ENCODE results near the gene CNNM4.
"Not testable (repeated sequence)": the region's sequence is repeated elsewhere in the genome, so short reads cannot be mapped to it uniquely, and the experiment has no call there.

CNNM4 gene

DNA sequence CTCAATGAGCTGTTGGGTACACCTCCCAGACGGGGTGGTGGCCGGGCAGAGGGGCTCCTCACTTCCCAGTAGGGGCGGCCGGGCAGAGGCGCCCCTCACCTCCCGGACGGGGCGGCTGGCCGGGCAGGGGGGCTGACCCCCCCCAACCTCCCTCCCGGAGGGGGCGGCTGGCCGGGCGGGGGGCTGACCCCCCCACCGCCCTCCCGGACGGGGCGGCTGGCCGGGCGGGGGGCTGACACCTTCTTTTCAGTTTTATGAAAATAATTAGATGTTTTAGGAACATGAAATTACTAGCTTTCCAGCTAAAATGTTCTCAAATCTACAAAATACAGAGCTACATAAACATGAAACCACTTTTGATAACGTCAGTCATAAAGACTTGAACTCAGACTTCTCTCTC is 45.2 kb downstream of the CNNM4 start:
- not testable (repeated sequence) for H3K4me3 Mint-ChIP-seq; H3K4me1 Mint-ChIP-seq (ENCODE audit: low read depth); H3K27me3 Mint-ChIP-seq; H3K27ac Mint-ChIP-seq; H3K9me3 Mint-ChIP-seq
- peaks cover 41% of the 10 kb centered on the region for H3K36me3 Mint-ChIP-seq (ENCODE audit: low read depth)
- intact Hi-C loops (cut with micrococcal nuclease): loop anchor here (10.0 kb wide), 1 partner anchor 201 kb away; no protein-coding TSS in a partner anchor

GRCh38 chr2:96806468-96807126 is 45.9 kb downstream of the CNNM4 start:
- intact Hi-C loops (cut with micrococcal nuclease): loop anchor here (10.0 kb wide), 1 partner anchor 202 kb away; no protein-coding TSS in a partner anchor
- Mint-ChIP-seq H3K9me3 (no peaks in the 10 kb centered on the region), H3K4me3 (no peak overlapping the region), H3K27me3 (no peaks in the 10 kb centered on the region), H3K27ac (no peak overlapping the region), H3K36me3 (ENCODE audit: low read depth) (peaks cover 45% of the 10 kb centered on the region), H3K4me1 (ENCODE audit: low read depth) (no peaks in the 10 kb centered on the region)

DNA sequence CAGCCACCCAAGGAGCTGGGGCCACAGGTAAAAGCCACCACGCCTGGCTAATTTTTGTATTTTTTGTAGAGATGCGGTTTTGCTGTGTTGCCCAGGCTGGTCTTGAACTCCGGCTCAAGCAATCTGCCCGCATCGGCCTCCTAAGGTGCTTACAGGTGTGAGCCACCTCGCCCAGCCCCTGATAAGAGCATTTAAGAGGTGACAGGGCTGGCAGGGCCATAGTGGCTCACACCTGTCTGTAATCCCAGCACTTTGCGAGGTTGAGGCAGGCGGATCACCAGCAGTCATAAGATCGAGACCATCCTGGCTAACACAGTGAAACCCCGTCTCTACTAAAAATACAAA is 46.4 kb downstream of the CNNM4 start:
- Mint-ChIP-seq H3K4me3 (no peak overlapping the region), H3K27ac (no peak overlapping the region), H3K36me3 (ENCODE audit: low read depth) (peaks cover 46% of the 10 kb centered on the region)

DNA sequence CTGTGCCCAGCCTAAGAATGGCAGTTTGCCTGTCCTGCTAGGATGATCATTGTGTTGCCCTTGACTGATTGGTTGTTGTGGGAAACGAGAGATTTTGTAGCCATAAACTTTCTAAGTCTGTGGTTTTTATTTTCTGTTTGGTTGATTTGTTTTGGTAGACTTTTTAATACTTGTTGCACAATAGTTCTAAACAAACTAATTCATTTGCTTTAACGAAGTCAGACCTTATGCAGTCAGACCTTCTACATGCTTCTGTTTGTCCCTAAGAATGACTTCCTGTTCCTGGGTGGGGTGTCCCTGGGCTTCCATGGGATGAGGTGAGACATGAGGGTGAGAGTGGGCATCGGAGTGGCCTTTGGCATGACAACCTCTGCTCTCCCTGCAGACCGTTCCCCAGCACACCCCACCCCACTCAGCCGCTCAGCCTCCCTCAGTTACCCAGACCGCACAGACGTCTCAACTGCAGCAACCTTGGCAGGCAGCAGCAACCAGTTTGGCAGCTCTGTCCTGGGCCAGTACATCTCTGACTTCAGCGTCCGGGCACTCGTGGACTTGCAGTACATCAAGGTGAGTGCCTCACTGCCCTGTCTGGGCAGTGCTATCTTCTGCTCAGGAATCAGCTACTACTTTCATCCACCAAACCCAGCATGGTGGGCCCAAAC is 47.6 kb downstream of the CNNM4 start:
- Mint-ChIP-seq H3K27ac (no peak overlapping the region), H3K4me3 (no peak overlapping the region), H3K9me3 (no peaks in the 10 kb centered on the region), H3K36me3 (ENCODE audit: low read depth) (peaks cover 56% of the 10 kb centered on the region), H3K4me1 (ENCODE audit: low read depth) (no peaks in the 10 kb centered on the region), H3K27me3 (no peaks in the 10 kb centered on the region)
- intact Hi-C loops (cut with micrococcal nuclease): loop anchor here (10.0 kb wide), 1 partner anchor 204 kb away; no protein-coding TSS in a partner anchor

More for the DNA sequence above, 46.4 kb downstream of the CNNM4 start:
- intact Hi-C loops (cut with micrococcal nuclease): loop anchor here (10.0 kb wide), 1 partner anchor 202 kb away; no protein-coding TSS in a partner anchor
- Mint-ChIP-seq H3K27me3 (no peaks in the 10 kb centered on the region), H3K9me3 (no peaks in the 10 kb centered on the region), H3K4me1 (ENCODE audit: low read depth) (no peaks in the 10 kb centered on the region)

- intact Hi-C loops (cut with micrococcal nuclease): loop anchor here (10.0 kb wide), 1 partner anchor 205 kb away; no protein-coding TSS in a partner anchor
- no peak overlapping the region for H3K4me3 Mint-ChIP-seq
- no peaks in the 10 kb centered on the region for H3K9me3 Mint-ChIP-seq
- no peak overlapping the region for H3K27ac Mint-ChIP-seq
- H3K27me3 Mint-ChIP-seq: no peaks in the 10 kb centered on the region
- peaks cover 56% of the 10 kb centered on the region for H3K36me3 Mint-ChIP-seq (ENCODE audit: low read depth)
- H3K4me1 Mint-ChIP-seq (ENCODE audit: low read depth): no peaks in the 10 kb centered on the region
These were observed 48.6 kb downstream of the CNNM4 start for GRCh38 chr2:96809216-96809882.

DNA sequence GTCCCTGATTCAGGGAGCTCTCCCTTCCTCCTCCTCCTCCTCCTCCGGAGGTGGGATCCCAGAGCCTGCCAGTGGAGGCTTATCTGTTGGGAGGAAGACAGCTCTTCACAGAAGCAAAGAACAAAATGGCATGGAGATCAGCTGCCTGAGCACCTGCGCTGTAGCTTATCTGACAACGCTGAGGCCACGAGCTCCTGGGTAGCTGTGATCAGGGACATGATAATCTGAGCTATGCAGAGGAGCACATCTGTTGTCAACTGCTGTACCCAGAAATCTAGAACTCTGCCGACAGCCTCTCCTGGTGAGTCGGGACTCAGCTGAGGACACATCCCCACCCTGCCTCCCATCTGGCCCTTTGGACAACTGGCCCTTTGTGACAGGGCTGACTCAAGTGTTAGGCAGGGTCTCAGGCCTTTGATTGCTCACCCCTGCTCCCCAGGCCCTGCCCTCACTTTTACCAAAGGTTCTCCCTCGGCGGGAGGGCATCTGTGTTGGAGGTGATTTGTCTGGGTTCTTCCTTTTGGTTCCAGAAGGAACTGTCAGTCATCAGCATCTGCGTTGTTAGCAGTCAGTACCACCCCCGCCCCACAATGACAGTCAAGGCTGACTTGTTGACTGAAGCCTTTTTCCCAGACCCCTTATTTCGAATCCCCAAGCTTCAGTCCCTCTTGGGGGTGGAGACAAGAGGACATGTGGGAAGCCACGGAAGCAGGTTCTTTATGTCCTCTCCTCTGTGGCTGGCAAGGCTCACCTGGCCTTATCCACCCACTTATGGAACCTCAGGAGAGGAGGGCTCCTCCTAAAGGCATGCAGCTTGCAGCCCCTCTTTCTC is 49.5 kb downstream of the CNNM4 start:
- Mint-ChIP-seq H3K9me3 (no peaks in the 10 kb centered on the region), H3K36me3 (ENCODE audit: low read depth) (peaks cover 56% of the 10 kb centered on the region), H3K4me3 (no peak overlapping the region)

GRCh38 chr2:96810783-96811192 is 50.1 kb downstream of the CNNM4 start:
- Mint-ChIP-seq H3K36me3 (ENCODE audit: low read depth) (peaks cover 56% of the 10 kb centered on the region), H3K9me3 (no peaks in the 10 kb centered on the region), H3K4me1 (ENCODE audit: low read depth) (peaks cover 8% of the 10 kb centered on the region), H3K4me3 (no peak overlapping the region), H3K27ac (no peak overlapping the region), H3K27me3 (no peaks in the 10 kb centered on the region)
- intact Hi-C loops (cut with micrococcal nuclease): no loop called here

More for the DNA sequence above, 49.5 kb downstream of the CNNM4 start:
- H3K4me1 Mint-ChIP-seq (ENCODE audit: low read depth): peaks cover 4% of the 10 kb centered on the region
- no peaks in the 10 kb centered on the region for H3K27me3 Mint-ChIP-seq
- H3K27ac Mint-ChIP-seq: no peak overlapping the region
- intact Hi-C loops (cut with micrococcal nuclease): loop anchor here (10.0 kb wide), 1 partner anchor 205 kb away; no protein-coding TSS in a partner anchor

GRCh38 chr2:96811917-96812316 is 51.2 kb downstream of the CNNM4 start:
- H3K27ac Mint-ChIP-seq: no peak overlapping the region

GRCh38 chr2:96813656-96814055 is 53.0 kb downstream of the CNNM4 start:
- Mint-ChIP-seq H3K4me3 (no peak overlapping the region), H3K27ac (no peak overlapping the region), H3K4me1 (ENCODE audit: low read depth) (peaks cover 24% of the 10 kb centered on the region), H3K36me3 (ENCODE audit: low read depth) (peaks cover 48% of the 10 kb centered on the region), H3K27me3 (peaks cover 4% of the 10 kb centered on the region), H3K9me3 (no peaks in the 10 kb centered on the region)
- intact Hi-C loops (cut with micrococcal nuclease): no loop called here

More at GRCh38 chr2:96811917-96812316, 51.2 kb downstream of the CNNM4 start:
- no peaks in the 10 kb centered on the region for H3K9me3 Mint-ChIP-seq
- no peak overlapping the region for H3K4me3 Mint-ChIP-seq
- intact Hi-C loops (cut with micrococcal nuclease): no loop called here
- H3K36me3 Mint-ChIP-seq (ENCODE audit: low read depth): peaks cover 47% of the 10 kb centered on the region
- peaks cover 8% of the 10 kb centered on the region for H3K4me1 Mint-ChIP-seq (ENCODE audit: low read depth)
- H3K27me3 Mint-ChIP-seq: no peaks in the 10 kb centered on the region

- intact Hi-C loops (cut with micrococcal nuclease): loop anchor here (5.0 kb wide), 1 partner anchor 53 kb away; the partner anchor contains the start of gene CNNM4
- Mint-ChIP-seq H3K9me3 (no peaks in the 10 kb centered on the region), H3K36me3 (ENCODE audit: low read depth) (peaks cover 47% of the 10 kb centered on the region), H3K27ac (peak overlapping the region; percentile 81), H3K4me1 (ENCODE audit: low read depth) (peaks cover 43% of the 10 kb centered on the region), H3K4me3 (peak overlapping the region; percentile 81), H3K27me3 (peaks cover 4% of the 10 kb centered on the region)
These were observed 54.8 kb downstream of the CNNM4 start for GRCh38 chr2:96815326-96816126.

- intact Hi-C loops (cut with micrococcal nuclease): loop anchor here (5.0 kb wide), 1 partner anchor 54 kb away; the partner anchor contains the start of gene CNNM4
- H3K36me3 Mint-ChIP-seq (ENCODE audit: low read depth): peaks cover 42% of the 10 kb centered on the region
These were observed 55.6 kb downstream of the CNNM4 start, which contains the start of gene CNNM3 for GRCh38 chr2:96816127-96816835. CNNM3 (plus strand) TSS chr2:96816268; CDS start chr2:96816278, 10 bp downstream.

More at GRCh38 chr2:96816127-96816835, 55.6 kb downstream of the CNNM4 start, which contains the start of gene CNNM3:
- H3K9me3 Mint-ChIP-seq: no peaks in the 10 kb centered on the region
- peaks cover 4% of the 10 kb centered on the region for H3K27me3 Mint-ChIP-seq
- H3K4me3 Mint-ChIP-seq: peak within 1 kb of the TSS; percentile 81
- peaks cover 48% of the 10 kb centered on the region for H3K4me1 Mint-ChIP-seq (ENCODE audit: low read depth)
- peak within 1 kb of the TSS; percentile 81 for H3K27ac Mint-ChIP-seq
